Hindlimb muscle (tissue), 1 donor: ENCODE results near the gene BTN2A1. TPM values are rescaled to one million over a fixed set of nuclear protein-coding genes. Genes with fewer than 3 reads are reported as not detected.
A peak's percentile ranks its signal among the peaks of the same experiment; 100 is the strongest.
"Not testable (repeated sequence)": the region's sequence is repeated elsewhere in the genome, so short reads cannot be mapped to it uniquely, and the experiment has no call there.

Experiments used
- DNase-seq: peaks from one replicate; pipeline ENCODE4 v3.0.0-alpha.2; 2013
- polyA plus RNA-seq: library from polyadenylated mRNA; unstranded; fragments of 120-200 nt; gene quantifications from one replicate; pipeline ENCODE4 v1.2.1, GENCODE V29; 2013; ENCODE audit not compliant: insufficient read length

BTN2A1 gene
- polyA plus RNA-seq, 1 donor, result 27.4 TPM

- DNase-seq, result no peak
Measured at GRCh38 chr6:26497610-26498009, 39.9 kb downstream of the BTN2A1 start.

DNA sequence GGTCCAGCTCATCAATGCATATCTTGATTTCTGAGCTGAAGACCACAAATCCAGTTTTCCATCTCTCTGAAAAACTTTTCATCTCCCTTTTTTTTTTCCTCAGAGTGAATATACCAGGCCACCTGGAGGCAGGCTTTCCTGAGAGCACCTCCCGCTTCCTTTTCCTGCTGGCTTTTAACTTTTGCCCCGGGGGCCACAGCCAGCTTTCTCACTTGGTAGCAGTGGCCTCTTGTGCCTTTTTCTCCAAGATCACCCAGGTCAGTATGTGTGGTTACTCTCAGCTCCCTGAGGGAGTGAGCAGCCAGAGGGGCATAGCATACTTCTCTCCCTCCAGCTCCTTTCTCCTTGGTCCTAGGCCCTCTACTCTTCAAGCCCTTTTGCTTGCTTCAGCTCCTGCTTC lies 42.3 kb downstream of the BTN2A1 start, which contains the start of gene BTN1A1:
Gene BTN1A1, plus strand, starts transcription at position 202 of the 400 bp plus-strand sequence. CDS start 984 bp downstream, outside the sequence.
- DNase-seq, result no peak

DNA sequence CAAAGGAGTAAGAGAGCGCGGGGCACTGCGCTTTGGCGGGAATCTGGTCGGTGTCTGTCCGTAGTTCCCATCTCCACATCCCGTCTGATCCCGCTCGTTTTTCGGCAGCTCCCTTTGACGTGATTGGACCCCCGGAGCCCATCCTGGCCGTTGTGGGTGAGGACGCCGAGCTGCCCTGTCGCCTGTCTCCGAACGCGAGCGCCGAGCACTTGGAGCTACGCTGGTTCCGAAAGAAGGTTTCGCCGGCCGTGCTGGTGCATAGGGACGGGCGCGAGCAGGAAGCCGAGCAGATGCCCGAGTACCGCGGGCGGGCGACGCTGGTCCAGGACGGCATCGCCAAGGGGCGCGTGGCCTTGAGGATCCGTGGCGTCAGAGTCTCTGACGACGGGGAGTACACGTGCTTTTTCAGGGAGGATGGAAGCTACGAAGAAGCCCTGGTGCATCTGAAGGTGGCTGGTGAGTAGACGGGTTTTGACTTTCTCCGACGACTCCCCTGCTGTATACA lies 43.8 kb downstream of the BTN2A1 start:
- peak; percentile 24 for DNase-seq

DNA sequence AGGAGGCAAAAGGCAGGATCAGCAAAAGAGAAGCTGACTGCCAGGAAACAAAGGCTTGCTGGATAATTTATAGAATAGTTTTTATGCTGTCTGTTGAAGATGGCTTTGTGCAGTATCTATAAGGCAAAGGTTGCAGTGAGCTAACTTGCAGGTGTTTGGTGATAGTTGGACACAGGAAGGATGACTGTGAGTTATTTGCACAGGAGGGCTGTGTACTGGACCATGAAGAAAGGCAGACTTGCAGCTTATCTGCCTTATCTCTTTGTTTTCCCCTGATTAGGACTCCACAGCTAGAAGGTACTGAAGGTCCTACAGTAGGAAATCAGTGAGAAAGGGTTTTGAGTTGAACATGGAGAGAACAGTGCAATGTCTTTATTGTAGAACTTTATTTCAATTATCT lies 44.4 kb downstream of the BTN2A1 start:
- no peak for DNase-seq

DNA sequence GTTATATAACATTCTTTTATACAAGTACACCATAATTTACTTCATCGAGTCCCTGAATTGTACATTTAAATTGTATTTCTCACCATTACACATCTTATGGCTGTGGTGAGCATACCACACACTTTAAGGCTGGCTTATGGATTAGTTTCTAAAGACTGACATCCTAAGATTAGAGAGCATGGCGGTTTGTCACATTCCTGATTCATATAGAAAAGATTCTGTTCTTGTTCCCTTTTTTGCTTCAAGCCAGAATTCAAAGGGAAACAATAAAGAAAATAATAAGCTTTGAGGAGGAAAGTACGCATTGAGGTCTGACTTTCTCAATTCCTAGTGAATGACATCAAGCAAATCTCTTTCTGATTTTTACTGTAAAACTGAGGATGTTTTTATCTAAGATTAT lies 44.9 kb downstream of the BTN2A1 start:
- no peak for DNase-seq

DNA sequence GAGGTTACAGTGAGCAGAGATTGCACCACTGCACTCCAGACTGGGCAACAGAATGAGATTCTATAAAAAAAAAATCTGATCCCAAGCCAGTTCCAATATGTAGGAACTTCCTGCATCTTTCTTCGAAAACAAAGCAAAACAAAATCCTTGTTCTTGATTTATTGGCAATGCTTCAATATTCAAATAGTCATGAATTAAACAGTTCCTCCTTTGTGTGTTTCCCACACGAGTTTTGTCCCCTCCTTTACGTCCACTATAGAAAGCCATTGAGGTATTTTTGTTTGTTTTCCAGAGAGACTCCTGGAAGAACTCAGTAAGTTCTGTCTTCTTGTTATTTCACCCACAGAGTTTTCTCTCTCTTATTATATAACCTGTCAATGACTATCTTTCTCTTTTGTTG lies 49.9 kb downstream of the BTN2A1 start:
- no peak for DNase-seq

GRCh38 chr6:26511033-26511432 lies 53.3 kb downstream of the BTN2A1 start:
- DNase-seq, result not testable (repeated sequence)

DNA sequence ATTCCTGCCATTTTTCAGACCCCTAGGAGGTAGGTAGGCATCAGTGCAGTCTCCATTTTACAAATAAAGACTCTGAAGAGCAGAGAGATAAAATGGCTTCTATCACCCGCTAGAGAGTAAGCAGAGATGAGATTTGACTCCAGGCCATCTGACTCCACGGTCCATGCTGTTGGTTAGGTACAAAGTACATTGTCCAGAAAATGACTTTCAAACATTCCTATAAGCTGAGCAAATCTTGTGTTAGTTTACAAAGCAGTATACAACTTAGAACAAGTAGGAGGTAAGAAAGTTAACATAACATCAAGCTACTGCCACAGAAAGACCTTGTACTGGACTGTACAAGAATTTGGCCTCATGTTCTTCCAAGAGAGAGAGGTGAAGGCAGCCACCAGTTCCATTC lies 57.2 kb downstream of the BTN2A1 start:
- DNase-seq, result no peak

GRCh38 chr6:26516481-26517427 lies 59.0 kb downstream of the BTN2A1 start:
- DNase-seq, result no peak

Other genes starting within 250 kb of the BTN2A1 start
- gene BTN3A2, start 92.8 kb upstream of the BTN2A1 start, polyA plus RNA-seq, result 16.4 TPM
- gene BTN2A2, start 74.8 kb upstream of the BTN2A1 start, polyA plus RNA-seq, result 7.1 TPM
- gene BTN3A1, start 55.7 kb upstream of the BTN2A1 start, polyA plus RNA-seq, result 20.9 TPM
- 14.1 TPM for gene BTN3A3, start 17.5 kb upstream of the BTN2A1 start, polyA plus RNA-seq
- gene BTN1A1, start 42.3 kb downstream of the BTN2A1 start, polyA plus RNA-seq, result 0.25 TPM
- gene HMGN4, start 80.4 kb downstream of the BTN2A1 start, polyA plus RNA-seq, result 57.4 TPM
- gene ABT1, start 139.0 kb downstream of the BTN2A1 start, polyA plus RNA-seq, result 10.4 TPM
- gene ZNF322, start 201.8 kb downstream of the BTN2A1 start, polyA plus RNA-seq, result 14.8 TPM